GM19238 (cell line): ENCODE results near the gene TMEM203.
"Not testable (repeated sequence)": the region's sequence is repeated elsewhere in the genome, so short reads cannot be mapped to it uniquely, and the experiment has no call there.

Source experiments
- DNase-seq: peaks from one replicate; pipeline ENCODE4 v3.0.0; 2011; ENCODE audit warnings: low spot score; ENCODE audit not compliant: insufficient read length

Gene TMEM203

GRCh38 chr9:137205126-137206069 is at the start of gene TMEM203, which contains the start of gene NDOR1:
Gene TMEM203, minus strand, starts transcription at chr9:137205648. Its CDS starts 234 bp downstream, at chr9:137205414.
Gene NDOR1, plus strand, starts transcription at chr9:137205700. Its CDS starts 78 bp downstream, at chr9:137205778.
- peak; percentile 99 for DNase-seq

- peak; percentile 100 for DNase-seq
Observed at GRCh38 chr9:137254624-137255447, 49.4 kb upstream of the TMEM203 start, which contains the start of gene NELFB. Gene NELFB, plus strand, starts transcription at chr9:137255327.

GRCh38 chr9:137253717-137254623 is 48.5 kb upstream of the TMEM203 start:
- DNase-seq: no peak

GRCh38 chr9:137252555-137253506 is 47.4 kb upstream of the TMEM203 start:
- DNase-seq: no peak

- DNase-seq: no peak
Observed at GRCh38 chr9:137251490-137252268, 46.2 kb upstream of the TMEM203 start.

- no peak for DNase-seq
Observed at GRCh38 chr9:137251194-137251461, 45.7 kb upstream of the TMEM203 start, which contains the start of gene STPG3. Gene STPG3, plus strand, starts transcription at chr9:137251286. Its CDS starts 1 bp downstream, at chr9:137251287.

- no peak for DNase-seq
Observed at GRCh38 chr9:137250329-137251193, 45.1 kb upstream of the TMEM203 start.

- no peak for DNase-seq
Observed at GRCh38 chr9:137247916-137248175, 42.4 kb upstream of the TMEM203 start.

GRCh38 chr9:137247135-137247915 is 41.9 kb upstream of the TMEM203 start:
- DNase-seq: no peak

GRCh38 chr9:137245450-137246421 is 40.3 kb upstream of the TMEM203 start:
- no peak for DNase-seq

GRCh38 chr9:137244486-137245449 is 39.3 kb upstream of the TMEM203 start:
- DNase-seq: no peak

- no peak for DNase-seq
Observed at GRCh38 chr9:137243626-137244485, 38.4 kb upstream of the TMEM203 start.

- DNase-seq: not testable (repeated sequence)
Observed at GRCh38 chr9:137243266-137243625, 37.8 kb upstream of the TMEM203 start.
